ENCODE results near the gene HDAC8.
"Not testable (repeated sequence)": the region's sequence is repeated elsewhere in the genome, so short reads cannot be mapped to it uniquely, and the experiment has no call there.

HDAC8 gene

GRCh38 chrX:72526534-72527508 is 45.8 kb downstream of the HDAC8 start:
- DNase-seq: no peak

GRCh38 chrX:72498782-72499181 is 73.9 kb downstream of the HDAC8 start:
- no peak for DNase-seq

DNA sequence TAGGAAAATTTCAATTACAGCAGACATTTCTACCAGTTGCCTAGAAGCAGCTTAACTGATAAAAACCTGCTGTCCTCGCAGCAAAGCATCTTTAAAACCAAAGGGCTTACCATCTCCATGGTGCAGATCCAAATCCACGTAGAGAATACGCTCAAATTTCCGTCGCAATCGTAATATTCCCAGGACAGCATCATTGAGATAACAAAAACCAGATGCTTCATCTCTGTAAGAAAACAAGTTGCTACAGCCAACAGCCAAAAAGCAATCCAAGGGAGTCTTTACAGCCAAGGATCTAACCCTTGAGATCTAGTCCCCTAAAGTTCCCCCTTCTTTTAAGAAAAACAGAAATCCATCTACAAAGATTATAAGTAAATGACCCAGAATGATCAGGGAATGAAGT is 77.6 kb downstream of the HDAC8 start:
- no peak for DNase-seq

DNA sequence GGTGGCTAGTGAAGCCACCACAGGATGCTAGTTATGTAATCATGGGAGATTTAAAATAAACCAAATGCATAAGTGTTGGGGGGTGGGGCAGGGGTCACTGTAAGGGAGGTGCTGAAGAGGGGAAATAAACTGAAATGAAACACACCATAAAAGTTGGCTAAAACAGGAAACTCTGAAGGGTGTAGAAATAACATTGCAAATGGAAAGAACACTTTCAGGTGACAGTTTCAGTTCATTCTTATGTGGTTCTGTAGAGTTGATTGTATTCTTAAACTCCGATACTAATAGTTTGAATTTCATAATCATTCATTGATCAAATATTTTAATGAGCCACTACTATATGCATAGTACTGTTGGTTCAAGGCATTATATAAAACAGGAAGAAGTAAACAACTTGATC is 80.1 kb downstream of the HDAC8 start:
- DNase-seq: no peak

DNA sequence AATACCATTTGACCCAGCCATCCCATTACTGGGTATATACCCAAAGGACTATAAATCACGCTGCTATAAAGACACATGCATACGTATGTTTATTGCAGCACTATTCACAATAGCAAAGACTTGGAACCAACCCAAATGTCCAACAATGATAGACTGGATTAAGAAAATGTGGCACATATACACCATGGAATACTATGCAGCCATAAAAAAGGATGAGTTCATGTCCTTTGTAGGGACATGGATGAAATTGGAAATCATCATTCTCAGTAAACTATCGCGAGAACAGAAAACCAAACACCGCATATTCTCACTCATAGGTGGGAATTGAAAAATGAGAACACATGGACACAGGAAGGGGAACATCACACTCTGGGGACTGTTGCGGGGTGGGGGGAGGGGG is 82.4 kb downstream of the HDAC8 start:
- DNase-seq: not testable (repeated sequence)

GRCh38 chrX:72487661-72488060 is 85.0 kb downstream of the HDAC8 start:
- no peak for DNase-seq

GRCh38 chrX:72479324-72480274 is 93.0 kb downstream of the HDAC8 start:
- no peak for DNase-seq

GRCh38 chrX:72478853-72479252 is 93.8 kb downstream of the HDAC8 start:
- DNase-seq: no peak

- DNase-seq: no peak
These were observed 94.3 kb downstream of the HDAC8 start for GRCh38 chrX:72478351-72478750.

DNA sequence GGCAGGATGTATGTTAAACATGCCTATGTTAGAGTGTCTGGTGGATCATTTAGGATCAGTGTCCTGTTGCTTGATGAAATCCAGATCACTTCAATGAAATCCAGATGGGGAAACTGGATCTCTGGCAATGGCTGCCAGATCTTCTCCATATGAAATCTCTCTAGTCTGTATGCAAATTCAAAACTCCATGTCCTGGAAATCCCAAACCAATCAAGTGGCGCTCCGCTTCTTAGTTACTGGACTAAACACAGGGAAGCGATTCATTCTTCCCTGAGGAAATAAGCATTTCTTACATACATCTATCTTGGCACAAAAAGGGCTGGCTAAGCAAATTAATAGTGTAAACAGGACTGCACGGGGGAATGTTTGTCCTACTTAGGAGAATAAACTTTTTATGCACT is 94.9 kb downstream of the HDAC8 start:
- no peak for DNase-seq

DNA sequence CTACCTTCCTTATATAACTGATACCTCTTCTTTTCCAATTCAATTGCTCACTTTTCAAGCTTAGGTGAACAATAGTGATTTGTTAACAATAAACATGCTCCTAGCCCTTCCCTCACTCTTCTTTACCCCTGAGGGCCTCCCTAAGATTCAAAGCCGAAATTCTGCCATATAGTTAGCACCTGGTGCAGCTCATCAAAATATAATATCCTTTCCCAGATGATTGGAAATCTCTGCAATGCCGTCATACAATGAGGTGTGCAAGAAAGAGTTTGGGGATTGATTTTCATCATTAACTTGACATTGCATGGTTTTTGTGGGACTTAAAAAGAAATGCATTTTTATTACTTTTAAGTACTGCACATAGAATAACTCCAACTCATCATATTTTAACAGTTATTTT is 95.3 kb downstream of the HDAC8 start:
- DNase-seq: no peak

- no peak for DNase-seq
These were observed 96.5 kb downstream of the HDAC8 start for GRCh38 chrX:72475952-72476668.

DNA sequence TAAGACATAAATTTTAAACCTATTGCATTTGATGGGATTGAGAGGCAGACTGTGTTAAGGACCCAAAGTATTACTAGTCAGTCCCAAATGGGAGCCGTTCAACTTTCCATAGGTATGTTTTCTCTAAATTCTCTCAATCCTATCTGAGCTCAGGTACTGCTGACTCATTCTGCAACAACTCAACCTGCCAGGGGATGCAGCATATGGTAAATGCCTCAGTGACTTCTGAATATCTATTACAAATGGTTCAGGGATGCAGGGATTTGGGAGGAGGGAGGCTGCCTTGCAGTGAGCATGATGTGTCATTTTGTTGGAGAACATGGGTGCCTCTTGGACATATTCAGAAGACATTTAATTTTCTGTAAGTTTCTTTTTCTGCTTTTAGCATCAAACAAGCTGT is 97.3 kb downstream of the HDAC8 start:
- DNase-seq: no peak

DNA sequence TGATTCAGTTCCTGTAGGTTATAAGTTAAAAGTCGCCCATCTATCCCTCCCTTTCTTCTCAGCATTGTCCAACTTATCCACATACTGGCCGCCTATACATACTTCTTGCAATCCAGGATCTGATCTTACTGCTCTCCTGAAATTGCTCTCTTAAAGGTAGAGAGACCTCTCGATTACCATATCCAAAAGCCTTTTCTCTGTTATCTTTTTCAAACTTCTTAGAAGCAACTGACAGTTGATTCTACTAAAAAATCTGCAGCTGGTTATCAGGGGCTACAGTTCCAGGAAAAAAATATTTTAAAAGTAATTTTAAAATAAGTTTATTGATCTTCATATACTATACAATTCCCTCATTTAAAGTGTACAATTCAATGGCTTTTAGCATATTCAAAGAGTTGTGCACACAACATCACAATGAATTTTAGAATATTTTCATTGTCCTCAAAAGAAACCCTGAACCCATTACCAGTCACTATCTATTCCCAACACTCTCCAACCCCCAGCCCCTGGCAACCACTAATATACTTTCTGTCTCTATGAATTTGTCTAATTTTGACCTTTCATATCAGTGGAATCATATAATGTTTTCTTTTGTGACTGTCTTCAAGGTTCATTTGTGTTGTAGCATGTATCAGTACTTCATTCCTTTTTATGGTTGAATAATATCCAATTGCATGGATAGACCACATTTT is 102.0 kb downstream of the HDAC8 start:
- DNase-seq: no peak

DNA sequence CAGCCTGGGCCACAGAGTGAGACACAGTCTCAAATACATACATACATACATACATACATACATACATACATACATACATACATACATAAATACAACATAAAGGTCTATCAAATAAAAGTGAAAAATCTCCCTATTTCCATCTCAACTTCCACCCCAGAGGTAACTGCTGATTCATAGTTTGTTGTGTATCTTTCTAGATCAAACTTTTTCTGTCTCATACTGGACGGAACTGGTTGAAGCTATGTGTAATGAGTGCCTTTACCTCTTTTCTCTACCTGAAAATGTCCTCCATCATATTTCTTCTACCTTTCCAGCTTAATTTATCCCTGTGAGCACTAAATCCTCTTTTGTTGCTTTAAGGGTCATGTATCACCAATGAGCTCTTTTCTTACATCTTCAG is 102.5 kb downstream of the HDAC8 start:
- DNase-seq: no peak

- DNase-seq: no peak
These were observed 104.0 kb downstream of the HDAC8 start for GRCh38 chrX:72468607-72469006.

- DNase-seq: no peak
These were observed 105.5 kb downstream of the HDAC8 start for GRCh38 chrX:72467135-72467534.

DNA sequence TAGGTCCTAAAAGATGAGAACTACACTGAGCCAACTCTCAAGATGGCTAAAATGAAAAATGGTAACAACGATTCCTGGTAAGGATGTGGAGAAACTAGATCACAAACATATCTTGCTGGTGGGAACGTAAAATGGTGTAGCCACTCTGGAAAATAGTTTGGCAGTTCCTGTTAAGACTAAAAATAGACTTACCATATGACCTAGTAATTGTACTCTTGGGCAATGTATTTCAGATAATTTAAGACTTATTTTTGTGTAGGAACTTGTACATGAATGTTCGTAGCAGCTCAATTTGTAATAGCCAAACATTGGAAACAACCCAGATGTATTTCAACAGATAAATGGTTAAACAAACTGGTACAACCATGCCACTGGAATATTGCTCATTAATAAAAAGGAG is 106.2 kb downstream of the HDAC8 start:
- no peak for DNase-seq

GRCh38 chrX:72465889-72466288 is 106.8 kb downstream of the HDAC8 start:
- DNase-seq: no peak

DNA sequence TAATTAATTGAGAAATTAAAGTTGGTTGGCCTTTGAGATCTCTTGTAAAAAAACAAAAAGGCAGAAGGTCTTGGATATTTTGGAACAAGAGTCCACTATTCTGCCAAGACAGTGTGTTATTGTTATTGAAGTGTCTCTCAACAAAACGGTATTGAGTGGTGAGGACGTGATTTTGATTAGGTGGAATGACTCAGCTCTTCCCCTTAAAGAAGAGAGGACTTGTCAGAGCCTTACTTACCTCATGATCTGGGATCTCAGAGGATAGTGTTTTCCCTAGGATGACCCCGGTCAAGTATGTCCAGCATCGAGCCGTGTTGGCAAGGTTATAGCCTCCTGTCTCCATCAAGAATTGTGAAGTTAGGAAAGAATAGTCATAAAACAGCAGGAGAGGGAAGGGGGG is 110.9 kb downstream of the HDAC8 start:
- DNase-seq: no peak

- no peak for DNase-seq
These were observed 111.4 kb downstream of the HDAC8 start for GRCh38 chrX:72461288-72461687.

- DNase-seq: no peak
These were observed 111.9 kb downstream of the HDAC8 start for GRCh38 chrX:72460715-72461114.
